ENCODE results near the gene CFHR4. TPM values are rescaled to one million over a fixed set of nuclear protein-coding genes. Genes with fewer than 3 reads are reported as not detected.
"Not testable (repeated sequence)": the region's sequence is repeated elsewhere in the genome, so short reads cannot be mapped to it uniquely, and the experiment has no call there.

CFHR4 gene
- total RNA-seq (2014; rRNA removed; shearing (Covaris generic)): not detected in 2 replicates
- not detected in 2 replicates for total RNA-seq (2022)
- Bru-seq, nascent RNA: not detected
- not detected for BruChase-seq, experiment 1, labeled RNA remaining after a 6-hour chase
- BruChase-seq, experiment 2, labeled RNA remaining after a 2-hour chase: not detected
- long read RNA-seq: 0 reads

GRCh38 chr1:196887515-196888239 is at the start of gene CFHR4:
Gene CFHR4 (plus strand): TSS chr1:196888052. CDS start chr1:196888151, 99 bp downstream.
- Histone ChIP-seq H3K4me1 (ENCODE audit: insufficient read depth, low read length, poor library complexity, severe bottlenecking) (no peaks in the 10 kb centered on the region), H3K4me3 (ENCODE audit: low read depth, low read length, poor library complexity, severe bottlenecking) (no peak within 1 kb of the TSS), H3K36me3 (ENCODE audit: insufficient read depth, low read length) (no peaks in the 10 kb centered on the region), H3K27ac (ENCODE audit: low read depth, low read length, poor library complexity, severe bottlenecking) (no peak within 1 kb of the TSS), H3K9me2 (ENCODE audit: insufficient read depth, low read length) (no peaks in the 10 kb centered on the region), H3K4me2 (ENCODE audit: low read length) (no peak within 1 kb of the TSS), H2AFZ (ENCODE audit: low read length) (no peak within 1 kb of the TSS), H3K79me2 (ENCODE audit: insufficient read depth, low read depth, low read length) (no peaks in the 10 kb centered on the region), H3K9me3 (ENCODE audit: low read length) (no peaks in the 10 kb centered on the region), H4K20me1 (ENCODE audit: insufficient read depth, low read length) (no peaks in the 10 kb centered on the region)
- CTCF ChIA-PET (ENCODE audit: unreplicated experiment): no interaction called here
- TF ChIP-seq EZH2phosphoT487 (IDR thresholded peaks at IDR 0.05; ENCODE audit: borderline replicate concordance, low read depth, low read length): no peak
- TF ChIP-seq, protein P1, sequence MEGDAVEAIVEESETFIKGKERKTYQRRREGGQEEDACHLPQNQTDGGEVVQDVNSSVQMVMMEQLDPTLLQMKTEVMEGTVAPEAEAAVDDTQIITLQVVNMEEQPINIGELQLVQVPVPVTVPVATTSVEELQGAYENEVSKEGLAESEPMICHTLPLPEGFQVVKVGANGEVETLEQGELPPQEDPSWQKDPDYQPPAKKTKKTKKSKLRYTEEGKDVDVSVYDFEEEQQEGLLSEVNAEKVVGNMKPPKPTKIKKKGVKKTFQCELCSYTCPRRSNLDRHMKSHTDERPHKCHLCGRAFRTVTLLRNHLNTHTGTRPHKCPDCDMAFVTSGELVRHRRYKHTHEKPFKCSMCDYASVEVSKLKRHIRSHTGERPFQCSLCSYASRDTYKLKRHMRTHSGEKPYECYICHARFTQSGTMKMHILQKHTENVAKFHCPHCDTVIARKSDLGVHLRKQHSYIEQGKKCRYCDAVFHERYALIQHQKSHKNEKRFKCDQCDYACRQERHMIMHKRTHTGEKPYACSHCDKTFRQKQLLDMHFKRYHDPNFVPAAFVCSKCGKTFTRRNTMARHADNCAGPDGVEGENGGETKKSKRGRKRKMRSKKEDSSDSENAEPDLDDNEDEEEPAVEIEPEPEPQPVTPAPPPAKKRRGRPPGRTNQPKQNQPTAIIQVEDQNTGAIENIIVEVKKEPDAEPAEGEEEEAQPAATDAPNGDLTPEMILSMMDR (conservative IDR thresholded peaks at IDR 0.05; ENCODE audit: low read length): no peak
- BruUV-seq (replicated peaks): no TSS peak
- intact Hi-C loops (cut with micrococcal nuclease; ENCODE audit: unreplicated experiment): no loop called here
- DNase-seq (ENCODE audit: low spot score): no peak
- POLR2A ChIA-PET: no interaction called here

GRCh38 chr1:196849613-196850492 is 38.0 kb upstream of the CFHR4 start:
- DNase-seq (ENCODE audit: low spot score); H3K79me2 ChIP-seq (ENCODE audit: insufficient read depth, low read depth, low read length); BruUV-seq (replicated peaks); H3K4me2 ChIP-seq (ENCODE audit: low read length); CTCF ChIA-PET (ENCODE audit: unreplicated experiment); H3K9me3 ChIP-seq (ENCODE audit: low read length); H2AFZ ChIP-seq (ENCODE audit: low read length); H3K4me1 ChIP-seq (ENCODE audit: insufficient read depth, low read length, poor library complexity, severe bottlenecking); H3K27ac ChIP-seq (ENCODE audit: low read depth, low read length, poor library complexity, severe bottlenecking); H3K36me3 ChIP-seq (ENCODE audit: insufficient read depth, low read length); POLR2A ChIA-PET; intact Hi-C loops (cut with micrococcal nuclease; ENCODE audit: unreplicated experiment); H3K9me2 ChIP-seq (ENCODE audit: insufficient read depth, low read length); H3K4me3 ChIP-seq (ENCODE audit: low read depth, low read length, poor library complexity, severe bottlenecking); H4K20me1 ChIP-seq (ENCODE audit: insufficient read depth, low read length): not testable (repeated sequence)

DNA sequence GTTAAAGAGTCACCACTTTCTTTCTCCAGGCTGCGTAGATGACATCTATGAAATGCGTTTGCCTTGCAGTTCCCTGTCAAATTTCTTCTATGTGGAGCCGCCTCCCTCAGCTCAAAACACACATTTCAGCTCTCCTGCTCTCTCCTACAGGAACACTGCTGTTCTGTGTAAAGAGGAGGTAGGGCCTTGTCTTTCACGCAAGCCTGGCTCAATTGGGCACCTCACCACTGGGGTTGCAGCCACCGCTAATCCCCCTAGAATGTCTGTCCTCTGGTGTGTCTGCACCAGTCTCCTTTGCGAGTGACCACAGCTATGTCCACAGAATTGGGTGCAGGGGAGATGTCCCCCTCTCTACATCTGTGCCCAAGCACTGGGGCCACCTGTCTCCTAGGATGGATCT is 31.8 kb upstream of the CFHR4 start:
- H3K4me1 ChIP-seq (ENCODE audit: insufficient read depth, low read length, poor library complexity, severe bottlenecking): no peaks in the 10 kb centered on the region
- no peaks in the 10 kb centered on the region for H3K79me2 ChIP-seq (ENCODE audit: insufficient read depth, low read depth, low read length)
- H3K36me3 ChIP-seq (ENCODE audit: insufficient read depth, low read length): no peaks in the 10 kb centered on the region
- no peaks in the 10 kb centered on the region for H3K9me2 ChIP-seq (ENCODE audit: insufficient read depth, low read length)
- no peaks in the 10 kb centered on the region for H3K9me3 ChIP-seq (ENCODE audit: low read length)
- no peak for DNase-seq (ENCODE audit: low spot score)
- TF ChIP-seq, protein P1 (conservative IDR thresholded peaks at IDR 0.05; ENCODE audit: low read length): no peak
- no peak for TF ChIP-seq EZH2phosphoT487 (IDR thresholded peaks at IDR 0.05; ENCODE audit: borderline replicate concordance, low read depth, low read length)
- H3K4me2 ChIP-seq (ENCODE audit: low read length): no peak overlapping the region
- BruUV-seq (replicated peaks): no TSS peak
- ChIA-PET CTCF (ENCODE audit: unreplicated experiment) (no interaction called here), POLR2A (no interaction called here)
- no peak overlapping the region for H2AFZ ChIP-seq (ENCODE audit: low read length)
- H4K20me1 ChIP-seq (ENCODE audit: insufficient read depth, low read length): no peaks in the 10 kb centered on the region
- intact Hi-C loops (cut with micrococcal nuclease; ENCODE audit: unreplicated experiment): no loop called here
- H3K27ac ChIP-seq (ENCODE audit: low read depth, low read length, poor library complexity, severe bottlenecking): no peak overlapping the region
- no peak overlapping the region for H3K4me3 ChIP-seq (ENCODE audit: low read depth, low read length, poor library complexity, severe bottlenecking)

Measured in OCI-LY7 (cell line).